ENCODE data around the gene C15orf39. TPM values are rescaled to one million over a fixed set of nuclear protein-coding genes. Genes with fewer than 3 reads are reported as not detected.

C15orf39 gene
- total and polyA plus RNA-seq, 3 donors from 2014 or later = 167 to 321 (median 168) TPM

- 32 to 59% methylated on average over 2 of the region's 2 CpGs for WGBS, 2 donors
- Histone ChIP-seq H3K4me3 (no peak overlapping the region), H3K36me3 (ENCODE audit: low read depth, missing control alignments) (no peaks in the 10 kb centered on the region), H3K27me3 (no peaks in the 10 kb centered on the region), H3K27ac (peak overlapping the region; percentile 68 to 81), H3K9me3 (no peaks in the 10 kb centered on the region), H3K4me1 (peaks cover 62% of the 10 kb centered on the region)
- TF ChIP-seq, protein P1, sequence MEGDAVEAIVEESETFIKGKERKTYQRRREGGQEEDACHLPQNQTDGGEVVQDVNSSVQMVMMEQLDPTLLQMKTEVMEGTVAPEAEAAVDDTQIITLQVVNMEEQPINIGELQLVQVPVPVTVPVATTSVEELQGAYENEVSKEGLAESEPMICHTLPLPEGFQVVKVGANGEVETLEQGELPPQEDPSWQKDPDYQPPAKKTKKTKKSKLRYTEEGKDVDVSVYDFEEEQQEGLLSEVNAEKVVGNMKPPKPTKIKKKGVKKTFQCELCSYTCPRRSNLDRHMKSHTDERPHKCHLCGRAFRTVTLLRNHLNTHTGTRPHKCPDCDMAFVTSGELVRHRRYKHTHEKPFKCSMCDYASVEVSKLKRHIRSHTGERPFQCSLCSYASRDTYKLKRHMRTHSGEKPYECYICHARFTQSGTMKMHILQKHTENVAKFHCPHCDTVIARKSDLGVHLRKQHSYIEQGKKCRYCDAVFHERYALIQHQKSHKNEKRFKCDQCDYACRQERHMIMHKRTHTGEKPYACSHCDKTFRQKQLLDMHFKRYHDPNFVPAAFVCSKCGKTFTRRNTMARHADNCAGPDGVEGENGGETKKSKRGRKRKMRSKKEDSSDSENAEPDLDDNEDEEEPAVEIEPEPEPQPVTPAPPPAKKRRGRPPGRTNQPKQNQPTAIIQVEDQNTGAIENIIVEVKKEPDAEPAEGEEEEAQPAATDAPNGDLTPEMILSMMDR (IDR thresholded peaks at IDR 0.05) = no peak
- no peak for TF ChIP-seq POLR2A (IDR thresholded peaks at IDR 0.05)
- intact Hi-C loops (cut with DNase I; ENCODE audit: low total_unique reads) = no loop called here
- DNase-seq = no peak
Observed at GRCh38 chr15:75199357-75199940, 2.2 kb upstream of the C15orf39 start.

DNA sequence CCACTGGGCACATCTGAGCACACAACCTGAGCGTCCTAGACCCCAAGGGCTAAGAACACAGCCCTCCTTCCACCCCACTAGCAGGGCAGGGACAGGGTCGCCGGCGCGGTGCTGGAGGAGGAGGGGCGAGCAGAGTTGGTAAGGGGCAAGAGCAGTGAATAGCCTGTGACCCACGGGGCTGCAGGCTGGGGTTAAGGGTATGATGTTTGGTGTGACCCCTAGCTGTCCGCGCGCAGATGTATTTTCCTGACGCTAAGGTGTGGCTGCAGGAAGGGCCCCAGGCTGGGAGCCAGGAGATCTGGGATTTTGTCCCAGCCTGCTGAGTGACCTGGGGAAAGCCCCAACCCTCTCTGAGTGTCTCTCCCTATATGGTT is 1.3 kb upstream of the C15orf39 start:
- DNase-seq = no peak
- 45 to 53% methylated on average over 11 of the region's 11 CpGs for WGBS, 2 donors
- H3K9me3 ChIP-seq = no peaks in the 10 kb centered on the region
- intact Hi-C loops (cut with DNase I; ENCODE audit: low total_unique reads) = loop anchor here (5.0 kb wide), 2 partner anchors 158 to 173 kb away; no protein-coding TSS in a partner anchor
- H3K4me3 ChIP-seq = no peak overlapping the region
- peak overlapping the region in 1 of 2 donors; percentile 68 for H3K27ac ChIP-seq
- TF ChIP-seq POLR2A (IDR thresholded peaks at IDR 0.05) = no peak
- TF ChIP-seq, protein P1 (IDR thresholded peaks at IDR 0.05) = no peak
- peaks cover 66% of the 10 kb centered on the region for H3K4me1 ChIP-seq
- no peaks in the 10 kb centered on the region for H3K36me3 ChIP-seq (ENCODE audit: low read depth, missing control alignments)
- no peaks in the 10 kb centered on the region for H3K27me3 ChIP-seq

DNA sequence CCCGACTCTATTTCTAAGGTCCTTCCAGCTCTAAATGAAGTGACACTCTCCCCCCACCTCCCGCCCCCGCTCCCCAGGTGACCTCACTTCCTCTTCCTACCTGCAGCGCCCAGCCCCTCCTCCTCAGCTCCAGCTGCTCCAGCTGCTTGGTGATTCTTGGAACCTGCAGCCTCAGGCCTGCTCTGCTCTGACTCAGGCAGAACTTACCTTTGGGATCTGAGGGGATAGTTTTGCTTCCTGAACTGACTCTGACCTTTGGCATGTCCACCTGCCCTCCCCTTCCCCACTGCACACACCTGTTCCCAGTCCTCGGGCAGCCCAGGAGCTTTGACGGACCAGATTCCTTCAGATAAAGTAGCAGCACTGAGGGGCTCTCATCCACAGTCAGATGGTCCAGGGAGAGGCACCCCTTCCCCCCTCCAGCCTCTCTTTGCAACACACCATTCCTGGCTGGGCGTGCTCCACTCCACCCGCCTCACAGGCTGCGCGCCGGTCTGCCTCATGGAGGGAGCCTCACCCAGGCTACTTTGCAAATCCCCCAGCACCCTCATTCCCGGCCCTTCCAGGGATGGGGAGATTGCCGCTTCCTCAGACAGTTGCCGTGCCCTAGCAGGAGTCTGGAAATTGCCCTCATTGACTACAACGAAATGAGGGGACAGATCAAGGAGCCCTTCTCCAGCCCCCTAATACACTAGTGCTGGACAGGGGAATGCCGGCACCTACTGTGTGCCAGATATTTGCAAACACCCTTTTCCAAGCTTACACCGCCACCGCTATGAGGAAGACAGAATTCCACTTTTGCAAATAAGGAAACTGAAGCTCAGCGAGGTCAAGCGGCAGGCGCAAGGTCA is 692 bp upstream of the C15orf39 start:
- no peaks in the 10 kb centered on the region for H3K36me3 ChIP-seq (ENCODE audit: low read depth, missing control alignments)
- intact Hi-C loops (cut with DNase I; ENCODE audit: low total_unique reads) = loop anchor here (5.0 kb wide), 2 partner anchors 159 to 174 kb away; no protein-coding TSS in a partner anchor
- DNase-seq = no peak
- 13 to 19% methylated on average over 16 to 21 of the region's 21 CpGs for WGBS, 2 donors
- H3K27ac ChIP-seq = peak overlapping the region in 1 of 2 donors; percentile 89
- no peaks in the 10 kb centered on the region for H3K9me3 ChIP-seq
- H3K4me3 ChIP-seq = peak overlapping the region; percentile 82 to 97
- TF ChIP-seq POLR2A (IDR thresholded peaks at IDR 0.05) = no peak
- TF ChIP-seq, protein P1 (IDR thresholded peaks at IDR 0.05) = no peak
- H3K27me3 ChIP-seq = no peaks in the 10 kb centered on the region
- H3K4me1 ChIP-seq = peaks cover 64% of the 10 kb centered on the region

GRCh38 chr15:75202251-75203016 is 752 bp downstream of the C15orf39 start:
- TF ChIP-seq, protein P1 (IDR thresholded peaks at IDR 0.05) = no peak
- TF ChIP-seq POLR2A (IDR thresholded peaks at IDR 0.05) = no peak
- Histone ChIP-seq H3K36me3 (ENCODE audit: low read depth, missing control alignments) (no peaks in the 10 kb centered on the region), H3K9me3 (no peaks in the 10 kb centered on the region), H3K4me1 (peaks cover 59% of the 10 kb centered on the region), H3K27me3 (no peaks in the 10 kb centered on the region), H3K27ac (peak overlapping the region; percentile 89 to 96), H3K4me3 (peak overlapping the region; percentile 82 to 97)
- intact Hi-C loops (cut with DNase I; ENCODE audit: low total_unique reads) = loop anchor here (5.0 kb wide), 2 partner anchors 160 to 175 kb away; no protein-coding TSS in a partner anchor
- WGBS, 2 donors = 0 to 1% methylated on average over 12 of the region's 71 CpGs
- peak; percentile 80 for DNase-seq
